BLaER1 (cell line): ENCODE measurements around the gene CDON.
"Not testable (repeated sequence)": the region's sequence is repeated elsewhere in the genome, so short reads cannot be mapped to it uniquely, and the experiment has no call there.

Source experiments
- H3K27ac ChIP-seq: shearing (Covaris generic); formaldehyde crosslinking; 2 replicates; pipeline ENCODE4 v1.8.1; 2022
- H3K27me3 ChIP-seq: shearing (Covaris generic); formaldehyde crosslinking; 2 replicates; pipeline ENCODE4 v1.8.1; 2022
- H3K36me3 ChIP-seq: shearing (Covaris generic); formaldehyde crosslinking; 2 replicates; pipeline ENCODE4 v1.8.1; 2022
- H3K4me1 ChIP-seq: shearing (Covaris generic); formaldehyde crosslinking; 2 replicates; pipeline ENCODE4 v1.8.1; 2022
- H3K4me2 ChIP-seq: shearing (Covaris generic); formaldehyde crosslinking; 2 replicates; pipeline ENCODE4 v1.8.1; 2022
- H3K4me3 ChIP-seq: shearing (Covaris generic); formaldehyde crosslinking; 2 replicates; pipeline ENCODE4 v1.8.1; 2022
- H3K9ac ChIP-seq: shearing (Covaris generic); formaldehyde crosslinking; 2 replicates; pipeline ENCODE4 v1.8.1; 2022
- H3K9me3 ChIP-seq: shearing (Covaris generic); formaldehyde crosslinking; 2 replicates; pipeline ENCODE4 v1.8.1; 2022
- H4K20me1 ChIP-seq: shearing (Covaris generic); formaldehyde crosslinking; 2 replicates; pipeline ENCODE4 v1.8.1; 2022
- Cebpa-rat ChIP-seq: shearing (Covaris generic); IDR thresholded peaks from 2 replicates; pipeline ENCODE4 v1.8.1; 2022

Gene CDON

DNA sequence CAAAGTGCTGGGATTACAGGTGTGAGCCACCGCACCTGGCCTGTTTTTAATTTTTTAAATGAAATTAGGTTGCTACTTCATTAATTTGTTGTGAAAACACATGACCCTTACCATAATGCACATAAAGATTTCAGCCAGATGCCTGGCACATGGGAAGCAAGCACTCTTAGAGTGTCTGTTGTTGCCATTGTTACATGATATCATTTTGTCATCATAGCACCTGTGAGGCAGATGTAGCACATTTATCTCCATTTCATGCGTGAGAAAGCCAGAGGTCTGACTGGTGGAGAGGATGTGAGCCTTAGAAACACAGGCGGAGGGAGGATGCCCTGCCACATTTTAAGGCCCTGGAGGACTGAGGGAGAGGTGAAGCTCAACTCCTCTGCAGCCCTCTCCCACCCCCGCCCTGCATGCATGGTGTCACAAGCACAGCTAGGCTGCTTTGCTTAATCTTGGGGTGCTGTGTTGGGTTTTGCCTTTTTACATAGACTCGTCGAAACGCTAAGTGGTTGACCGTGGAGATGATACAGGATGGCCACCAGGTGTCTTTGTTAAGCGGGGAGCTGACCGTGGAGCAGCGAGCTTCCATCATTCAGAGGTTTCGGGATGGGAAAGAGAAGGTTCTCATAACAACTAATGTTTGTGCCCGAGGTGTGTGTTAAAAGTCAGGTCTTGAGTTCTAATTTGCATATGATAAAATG is 144.4 kb downstream of the CDON start:
- Histone ChIP-seq H4K20me1 (no peaks in the 10 kb centered on the region), H3K27ac (no peak overlapping the region), H3K9ac (no peak overlapping the region), H3K4me1 (no peaks in the 10 kb centered on the region), H3K4me3 (no peak overlapping the region), H3K4me2 (no peak overlapping the region), H3K36me3 (no peaks in the 10 kb centered on the region), H3K9me3 (no peaks in the 10 kb centered on the region), H3K27me3 (no peaks in the 10 kb centered on the region)
- TF ChIP-seq Cebpa-rat = no peak

DNA sequence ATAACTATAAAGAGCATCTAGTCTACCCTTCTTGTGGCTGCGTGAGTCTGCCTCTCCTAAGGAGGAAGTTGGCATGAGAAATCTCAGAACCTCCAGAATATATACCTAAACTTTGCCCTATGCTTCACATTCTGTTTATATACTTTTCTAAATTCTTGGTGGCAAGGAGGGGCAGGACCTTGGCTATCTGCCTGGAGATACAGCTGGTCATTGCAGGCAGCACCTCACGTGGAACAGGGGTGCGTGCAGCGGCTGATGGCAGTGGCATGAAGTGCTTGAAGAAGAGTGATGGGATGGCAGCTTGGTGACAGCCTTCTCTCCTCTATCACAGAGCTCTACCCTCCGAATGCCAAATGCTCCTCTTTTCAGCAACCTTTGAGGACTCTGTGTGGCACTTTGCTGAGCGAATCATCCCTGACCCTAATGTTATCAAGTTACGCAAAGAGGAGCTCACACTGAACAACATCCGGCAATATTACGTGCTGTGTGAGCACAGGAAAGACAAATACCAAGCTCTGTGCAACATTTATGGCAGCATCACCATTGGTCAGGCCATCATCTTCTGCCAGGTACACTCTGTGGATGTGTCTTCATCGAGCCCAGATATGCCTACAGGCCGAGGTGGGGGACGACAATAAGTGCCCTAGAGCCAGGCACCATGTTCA is 145.9 kb downstream of the CDON start:
- Histone ChIP-seq H3K36me3 (no peaks in the 10 kb centered on the region), H3K9ac (no peak overlapping the region), H3K4me2 (no peak overlapping the region), H3K9me3 (no peaks in the 10 kb centered on the region), H4K20me1 (no peaks in the 10 kb centered on the region), H3K4me3 (no peak overlapping the region), H3K27me3 (no peaks in the 10 kb centered on the region), H3K27ac (no peak overlapping the region), H3K4me1 (no peaks in the 10 kb centered on the region)
- TF ChIP-seq Cebpa-rat = no peak

DNA sequence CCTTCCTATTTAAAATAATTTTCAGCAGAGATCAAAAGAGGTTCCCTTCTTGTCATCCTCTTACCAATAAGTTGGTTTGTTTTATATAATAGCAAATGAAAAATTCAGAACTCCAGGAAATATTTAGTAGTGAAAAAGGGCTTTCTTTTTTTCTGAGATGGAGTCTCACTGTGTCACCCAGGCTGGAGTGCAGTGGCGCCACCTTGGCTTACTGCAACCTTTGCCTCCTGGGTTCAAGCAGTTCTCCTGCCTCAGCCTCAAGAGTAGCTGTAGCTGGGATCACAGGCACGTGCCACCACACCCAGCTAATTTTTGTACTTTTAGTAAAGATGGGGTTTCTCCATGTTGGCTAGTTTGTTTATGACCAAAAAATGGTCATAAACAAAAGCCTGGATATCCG is 148.1 kb downstream of the CDON start:
- H3K4me1 ChIP-seq, H3K27ac ChIP-seq, H4K20me1 ChIP-seq, H3K4me3 ChIP-seq, H3K9ac ChIP-seq, H3K27me3 ChIP-seq, H3K36me3 ChIP-seq, H3K9me3 ChIP-seq, H3K4me2 ChIP-seq: not testable (repeated sequence)

DNA sequence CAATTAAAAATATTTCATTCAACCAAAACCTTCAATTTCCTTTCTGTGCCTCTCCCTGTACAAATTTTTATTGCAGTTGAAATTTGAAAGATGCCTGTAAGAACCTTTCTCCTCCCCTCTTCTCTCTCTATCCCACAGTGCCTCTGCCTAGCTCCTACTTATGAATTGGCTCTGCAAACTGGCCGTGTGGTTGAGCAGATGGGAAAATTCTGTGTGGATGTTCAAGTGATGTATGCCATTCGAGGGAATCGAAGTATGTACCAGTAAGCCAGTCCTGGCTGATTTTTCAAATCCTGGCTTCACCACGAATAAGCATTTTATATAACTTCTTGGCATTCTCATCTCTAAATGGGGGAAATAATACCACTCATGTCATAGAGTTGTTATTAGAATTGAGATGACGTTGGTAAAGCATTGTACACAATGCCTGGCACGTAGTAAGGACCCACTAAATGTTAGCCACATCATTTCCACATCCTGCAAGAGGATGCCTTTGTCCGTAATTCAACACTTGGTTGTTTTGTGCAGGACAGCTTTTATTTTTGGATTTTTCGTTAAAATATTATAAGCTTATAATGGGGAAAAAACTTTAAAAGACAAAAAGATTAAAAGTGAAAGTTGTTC is 152.3 kb downstream of the CDON start:
- Histone ChIP-seq H4K20me1 (no peaks in the 10 kb centered on the region), H3K4me3 (no peak overlapping the region), H3K27me3 (no peaks in the 10 kb centered on the region), H3K9me3 (no peaks in the 10 kb centered on the region), H3K36me3 (no peaks in the 10 kb centered on the region), H3K4me1 (no peaks in the 10 kb centered on the region), H3K27ac (no peak overlapping the region), H3K9ac (no peak overlapping the region), H3K4me2 (no peak overlapping the region)
- no peak for TF ChIP-seq Cebpa-rat
